IMR-90 (cell line): ENCODE measurements around the gene PSAP. TPM values are rescaled to one million over a fixed set of nuclear protein-coding genes. Genes with fewer than 3 reads are reported as not detected.

Experiments used
- ATAC-seq: fragments of 200-7000 bp; cut with Tn5 transposase; 2 replicates; pipeline ENCODE4 v1.9.1; 2020; ENCODE audit warnings: low read depth, mild to moderate bottlenecking, moderate library complexity
- BruUV-seq: library from RNA; stranded (reverse); fragments of 400-500 nt; replicated peaks from 2 replicates; lab custom pipeline; 2021; lab: Mats Ljungman, UMichigan
- CTCF ChIA-PET: fragments of 300-600 bp; formaldehyde crosslinking; extraction: SDS; loops from one replicate; lab custom pipeline; 2021; ENCODE audit warnings: antibody characterized with exemption; lab: Yijun Ruan, JAX
- POLR2A ChIA-PET: fragments of 300-600 bp; sonication (Branson Sonifier 250); formaldehyde crosslinking; loops from one replicate; lab custom pipeline; 2022; ENCODE audit warnings: antibody characterized with exemption; ENCODE audit not compliant: unreplicated experiment; lab: Charles Lee
- DNase-seq: peaks from one replicate; pipeline ENCODE4 v3.0.0; 2013
- H2AFZ ChIP-seq: replicated peaks from 2 replicates; pipeline ENCODE3; 2013; ENCODE audit warnings: low read length, mild to moderate bottlenecking; ENCODE audit not compliant: poor library complexity
- H2AK5ac ChIP-seq: 2 replicates; pipeline ENCODE4 v1.6.1; 2013; ENCODE audit warnings: low read depth, low read length, inconsistent platforms
- H2AK9ac ChIP-seq: replicated peaks from 2 replicates; pipeline ENCODE3; 2013; ENCODE audit warnings: mild to moderate bottlenecking, low read depth, low read length, moderate library complexity; ENCODE audit not compliant: poor library complexity
- H2BK120ac ChIP-seq: 2 replicates; pipeline ENCODE4 v1.6.1; 2013; ENCODE audit warnings: low read depth, low read length, inconsistent platforms
- H2BK15ac ChIP-seq: 3 replicates; pipeline ENCODE4 v1.6.1; 2013; ENCODE audit warnings: low read depth, low read length, inconsistent platforms
- H2BK20ac ChIP-seq: 2 replicates; pipeline ENCODE4 v1.6.1; 2013; ENCODE audit warnings: low read depth, mild to moderate bottlenecking, inconsistent platforms, low read length, moderate library complexity
- H2BK5ac ChIP-seq: 2 replicates; pipeline ENCODE4 v1.6.1; 2013; ENCODE audit warnings: mild to moderate bottlenecking, low read depth, low read length, inconsistent platforms; ENCODE audit not compliant: poor library complexity, severe bottlenecking
- H3K14ac ChIP-seq: replicated peaks from 2 replicates; pipeline ENCODE4 v1.6.1; 2013; ENCODE audit warnings: low read depth, low read length, inconsistent platforms
- H3K18ac ChIP-seq: 2 replicates; pipeline ENCODE4 v1.6.1; 2013; ENCODE audit warnings: low read depth, low read length, control low read depth
- H3K23ac ChIP-seq: 2 replicates; pipeline ENCODE4 v1.6.1; 2013; ENCODE audit warnings: low read depth, low read length, inconsistent platforms
- H3K27ac ChIP-seq: 2 replicates; pipeline ENCODE4 v1.5.1; 2013; ENCODE audit warnings: mild to moderate bottlenecking, control low read depth, low read length; ENCODE audit not compliant: insufficient read depth
- H3K27me3 ChIP-seq: 2 replicates; pipeline ENCODE4 v1.6.1; 2013; ENCODE audit warnings: low read length; ENCODE audit not compliant: control insufficient read depth, insufficient read depth
- H3K36me3 ChIP-seq: 2 replicates; pipeline ENCODE4 v1.6.1; 2013; ENCODE audit warnings: low read length, mixed read lengths; ENCODE audit not compliant: control insufficient read depth, insufficient read depth
- H3K4ac ChIP-seq: 2 replicates; pipeline ENCODE4 v1.6.1; 2013; ENCODE audit warnings: low read depth, low read length, inconsistent platforms
- H3K4me1 ChIP-seq: 2 replicates; pipeline ENCODE4 v1.6.1; 2013; ENCODE audit warnings: low read length, mixed read lengths; ENCODE audit not compliant: control insufficient read depth, insufficient read depth
- H3K4me2 ChIP-seq: 2 replicates; pipeline ENCODE4 v1.6.1; 2013; ENCODE audit warnings: low read depth, mild to moderate bottlenecking, control low read depth, low read length, moderate library complexity
- H3K4me3 ChIP-seq: 2 replicates; pipeline ENCODE4 v1.5.1; 2013; ENCODE audit warnings: low read depth, mild to moderate bottlenecking, control low read depth, low read length, moderate library complexity; ENCODE audit not compliant: insufficient read depth
- H3K56ac ChIP-seq: 2 replicates; pipeline ENCODE4 v1.6.1; 2013; ENCODE audit warnings: low read length, inconsistent platforms; ENCODE audit not compliant: insufficient read depth; ENCODE audit errors: extremely low read depth
- H3K79me1 ChIP-seq, 2 experiments: 2 replicates each; pipeline ENCODE4 v1.6.1; 2013; ENCODE audit warnings: low read length in 2 of 2, inconsistent platforms in 1 of 2, low read depth in 1 of 2
- H3K9ac ChIP-seq: 2 replicates; pipeline ENCODE4 v1.6.1; 2013; ENCODE audit warnings: low read depth, low read length, control low read depth
- H3K9me1 ChIP-seq: 2 replicates; pipeline ENCODE4 v1.6.1; 2013; ENCODE audit warnings: low read length, inconsistent platforms; ENCODE audit not compliant: insufficient read depth
- H3K9me3 ChIP-seq: 2 replicates; pipeline ENCODE4 v1.6.1; 2013; ENCODE audit warnings: low read length; ENCODE audit not compliant: control insufficient read depth, insufficient read depth
- H4K20me1 ChIP-seq: 2 replicates; pipeline ENCODE4 v1.6.1; 2013; ENCODE audit warnings: low read length, inconsistent platforms; ENCODE audit not compliant: insufficient read depth
- H4K5ac ChIP-seq: 2 replicates; pipeline ENCODE4 v1.6.1; 2013; ENCODE audit warnings: mild to moderate bottlenecking, low read depth, low read length, control low read depth
- H4K8ac ChIP-seq, 2 experiments: 2 replicates each; pipeline ENCODE4 v1.6.1; 2013; ENCODE audit warnings: low read depth in 2 of 2, low read length in 2 of 2, control low read depth in 1 of 2, inconsistent platforms in 1 of 2
- H4K91ac ChIP-seq: 2 replicates; pipeline ENCODE4 v1.6.1; 2013; ENCODE audit warnings: low read depth, low read length, inconsistent platforms; ENCODE audit not compliant: insufficient read depth
- CEBPB ChIP-seq: IDR thresholded peaks from 2 replicates; pipeline ENCODE4 v1.6.1; 2012; ENCODE audit warnings: low read depth, low read length, improper control_type of control experiment
- CHD1 ChIP-seq: IDR thresholded peaks from 2 replicates; pipeline ENCODE4 v1.6.1; 2012; ENCODE audit warnings: low read depth, low read length, improper control_type of control experiment
- CTCF ChIP-seq: conservative IDR thresholded peaks from 2 replicates; pipeline ENCODE4 v1.5.1; 2012; ENCODE audit warnings: mild to moderate bottlenecking, low read depth, low read length, improper control_type of control experiment
- MAZ ChIP-seq: IDR thresholded peaks from 2 replicates; pipeline ENCODE4 v1.6.1; 2012; ENCODE audit warnings: low read depth, mild to moderate bottlenecking, low read length, improper control_type of control experiment, moderate library complexity, borderline replicate concordance
- MXI1 ChIP-seq: IDR thresholded peaks from 2 replicates; pipeline ENCODE4 v1.6.1; 2012; ENCODE audit warnings: low read depth, mild to moderate bottlenecking, low read length, moderate library complexity, borderline replicate concordance
- NFE2L2 ChIP-seq: fragments of 150-350 bp; IDR thresholded peaks from 2 replicates; pipeline ENCODE4 v1.6.1; 2016; ENCODE audit warnings: low read depth, mild to moderate bottlenecking, low read length
- RCOR1 ChIP-seq: IDR thresholded peaks from 2 replicates; pipeline ENCODE4 v1.6.1; 2012; ENCODE audit warnings: mild to moderate bottlenecking, low read length, improper control_type of control experiment; ENCODE audit not compliant: insufficient replicate concordance
- WGBS, 2 experiments: methylation state at CpG; one replicate each; pipeline versions ENCODE4 v1.1.5 to v1.1.7; 2013; ENCODE audit warnings: missing lambda C conversion rate in 2 of 2; ENCODE audit not compliant: insufficient read length in 1 of 2; ENCODE audit errors: extremely low coverage in 2 of 2; 5-methylcytosine and 5-hydroxymethylcytosine counted together
- dilution Hi-C: fragments of 300-500 bp; cut with HindIII; formaldehyde crosslinking; loops from one replicate; pipeline ENCODE4 v1.14.3; 2018; ENCODE audit warnings: low sequenced_read_pairs; ENCODE audit not compliant: unreplicated experiment
- in situ Hi-C: fragments of 300-500 bp; cut with MboI; formaldehyde crosslinking; loops from 3 replicates; pipeline ENCODE4 v1.14.3; 2019; ENCODE audit warnings: low sequenced_read_pairs, inconsistent platforms, mixed read lengths
- intact Hi-C: fragments of 100-400 bp; cut with micrococcal nuclease; formaldehyde crosslinking; loops from 2 replicates; pipeline ENCODE4 v1.10.0; 2022
- polyA plus RNA-seq, 3 experiments: library from polyadenylated mRNA; depleted of rRNA; stranded (reverse); fragments of >200 nt; gene quantifications; 2 replicates each; pipeline ENCODE4 v1.2.3, GENCODE V29; 2012; ENCODE audit warnings: low replicate concordance in 1 of 3
- total RNA-seq: library from RNA; depleted of rRNA; stranded (reverse); fragments of >200 nt; gene quantifications from 2 replicates; pipeline ENCODE4 v1.2.3, GENCODE V29; 2012

PSAP gene
- total and polyA plus RNA-seq, 2 of the 4 experiments (the other 2 are of a cell fraction): 216 to 876 TPM

DNA sequence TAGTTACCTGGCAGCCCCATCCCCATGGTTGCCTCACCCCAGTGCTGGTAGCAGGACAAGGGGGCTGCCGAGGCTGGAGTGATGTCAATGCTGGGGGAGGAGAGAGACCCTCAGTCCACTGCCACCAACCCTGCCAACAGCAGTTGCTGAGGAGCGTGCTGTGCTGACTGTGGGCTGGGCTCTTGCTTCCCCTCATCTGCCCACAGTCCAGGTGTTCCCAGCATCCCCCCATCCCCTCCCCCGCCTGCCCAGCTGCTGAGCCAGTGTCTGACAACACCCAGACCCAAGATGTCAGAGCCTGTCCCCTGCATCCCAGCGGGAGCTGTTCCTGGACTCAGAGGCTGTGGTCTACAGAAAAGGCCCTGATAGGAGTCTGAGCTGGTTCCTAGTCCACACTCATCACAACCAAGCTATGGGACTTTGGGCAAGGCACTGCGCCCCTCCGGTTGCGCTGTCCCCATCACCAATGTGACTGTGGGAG lies 14.6 kb upstream of the PSAP start:
- Histone ChIP-seq H3K27ac (no peak overlapping the region), H3K36me3 (no peaks in the 10 kb centered on the region), H4K91ac (no peak overlapping the region), H3K9ac (no peak overlapping the region), H3K4me2 (no peak overlapping the region), H3K4me1 (peaks cover 16% of the 10 kb centered on the region), H3K4me3 (no peak overlapping the region), H2AFZ (no peak overlapping the region), H3K14ac (no peak overlapping the region), H4K5ac (no peak overlapping the region), H4K8ac (no peak overlapping the region), H3K23ac (no peak overlapping the region), H2AK9ac (no peak overlapping the region), H2BK120ac (no peak overlapping the region), H3K27me3 (peaks cover 7% of the 10 kb centered on the region), H3K79me1 (no peaks in the 10 kb centered on the region), H3K4ac (no peak overlapping the region), H3K56ac (no peak overlapping the region), H4K20me1 (peaks cover 8% of the 10 kb centered on the region), H3K18ac (no peak overlapping the region), H2AK5ac (peak overlapping the region; percentile 7), H2BK15ac (no peak overlapping the region), H3K9me3 (no peaks in the 10 kb centered on the region), H3K9me1 (peaks cover 16% of the 10 kb centered on the region), H2BK5ac (no peak overlapping the region), H2BK20ac (no peak overlapping the region)
- ATAC-seq (no peak), DNase-seq (no peak)
- ChIA-PET CTCF (no interaction called here), POLR2A (no interaction called here)
- WGBS, 2 experiments: 100% methylated on average over 3 of the region's 7 CpGs; no CpG with 5 or more reads in 1 of the 2 experiments
- intact Hi-C loops: no loop called here
- TF ChIP-seq CEBPB (no peak), MXI1 (no peak), CHD1 (no peak), CTCF (no peak), RCOR1 (no peak), MAZ (no peak), NFE2L2 (no peak)
- in situ Hi-C loops: no loop called here
- dilution Hi-C loops: no loop called here
- no TSS peak for BruUV-seq
